Right lobe of liver (tissue), 6 donors: ENCODE measurements around the gene MKI67. TPM values are rescaled to one million over a fixed set of nuclear protein-coding genes. Genes with fewer than 3 reads are reported as not detected.

Experiments used
- ATAC-seq, 4 donors: fragments of 200-7000 bp; cut with Tn5 transposase; one replicate each; pipeline ENCODE4 v1.9.1; 2020; ENCODE audit warnings: mild to moderate bottlenecking in 4 of 4, moderate library complexity in 4 of 4
- DNase-seq, 3 donors: peaks; one replicate each; pipeline ENCODE4 v3.0.0-alpha.2; 2020
- H3K27ac ChIP-seq, 3 donors: fragments of 200-600 bp; one replicate each; pipeline ENCODE4 v1.8.0; 2022
- H3K27me3 ChIP-seq, 2 donors: fragments of 200-600 bp; one replicate each; pipeline ENCODE4 v1.8.0; 2022
- H3K36me3 ChIP-seq, 4 donors: fragments of 200-600 bp; sonication (generic) in 1 of 4; one replicate each; pipeline versions ENCODE4 v1.5.1 to v1.8.0; 2017 to 2022; ENCODE audit warnings: control low read depth in 1 of 4
- H3K4me1 ChIP-seq, 4 donors: fragments of 200-600 bp; sonication (generic) in 1 of 4; one replicate each; pipeline versions ENCODE4 v1.5.1 to v1.8.0; 2017 to 2022; ENCODE audit warnings: control low read depth in 1 of 4
- H3K4me3 ChIP-seq, 3 donors: fragments of 200-600 bp; one replicate each; pipeline ENCODE4 v1.8.0; 2022
- H3K9me3 ChIP-seq, 4 donors: fragments of 200-600 bp; sonication (generic) in 1 of 4; one replicate each; pipeline versions ENCODE4 v1.5.1 to v1.8.0; 2017 to 2022; ENCODE audit warnings: control low read depth in 1 of 4
- CTCF ChIP-seq, 4 donors: fragments of 200-600 bp in 3 of 4; fragments of 450-650 bp in 1 of 4; IDR thresholded peaks; one replicate each; pipeline versions ENCODE4 v1.5.1 to v1.8.0; 2016 to 2022; ENCODE audit warnings: antibody characterized with exemption in 4 of 4, mild to moderate bottlenecking in 2 of 4
- POLR2A ChIP-seq: fragments of 450-650 bp; IDR thresholded peaks from one replicate; pipeline ENCODE4 v1.6.1; 2017; ENCODE audit warnings: antibody characterized with exemption, mild to moderate bottlenecking
- WGBS: methylation state at CpG from one replicate; pipeline ENCODE4 v1.1.6; 2018; ENCODE audit warnings: low coverage, low lambda C conversion rate; ENCODE audit not compliant: insufficient coverage; ENCODE audit errors: missing lambda C conversion rate; 5-methylcytosine and 5-hydroxymethylcytosine counted together
- intact Hi-C, 2 donors: fragments of 100-400 bp; cut with DNase I; formaldehyde crosslinking; loops; one replicate each; pipeline versions ENCODE4 v1.11.2 to v1.14.1; 2022
- total RNA-seq, 6 experiments: library from RNA; depleted of rRNA in 2 of 6; stranded (reverse); fragments of >200 nt in 2 of 6; fragmentation: NEBNext Ultra II Directional in 3 of 6; extraction: Animal tissue kit (Norgen Biotek cat#: 25700) in 3 of 6; gene quantifications; one replicate each; pipeline versions ENCODE4 v1.1.0 to v1.2.4, GENCODE V29; 2016 to 2023
- donor health status: DM: no; HTN: yes; CAD: no.
- donor health status: DM: no; HTN: no; CAD: no.
- donor health status: DM: no; HTN: no; CAD: no.
- donor health status: DM: no; HTN: yes; CAD: no.
- donor health status: DM: no; HTN: yes; CAD: no.

Gene MKI67
- total RNA-seq, 6 experiments from 2014 or later = 0.42 to 4.6 (median 1.9) TPM

- no peak for ATAC-seq
- TF ChIP-seq CTCF (IDR thresholded peaks at IDR 0.05) = no peak
- TF ChIP-seq POLR2A = no peak
- H3K4me1 ChIP-seq = no peaks in the 10 kb centered on the region
Observed at GRCh38 chr10:128116187-128116586, 10.0 kb downstream of the MKI67 start.

GRCh38 chr10:128115356-128115755 lies 10.9 kb downstream of the MKI67 start:
- TF ChIP-seq POLR2A (no peak), CTCF (IDR thresholded peaks at IDR 0.05) (no peak)

More at GRCh38 chr10:128116187-128116586, 10.0 kb downstream of the MKI67 start:
- DNase-seq = no peak
- 100% methylated on average over 4 of the region's 4 CpGs for WGBS
- Histone ChIP-seq H3K36me3 (no peaks in the 10 kb centered on the region), H3K27ac (no peak overlapping the region), H3K9me3 (no peaks in the 10 kb centered on the region), H3K4me3 (no peak overlapping the region), H3K27me3 (no peaks in the 10 kb centered on the region)
- intact Hi-C loops = no loop called here

GRCh38 chr10:128114901-128115300 lies 11.3 kb downstream of the MKI67 start:
- H3K4me1 ChIP-seq = no peaks in the 10 kb centered on the region
- H3K9me3 ChIP-seq = no peaks in the 10 kb centered on the region
- intact Hi-C loops = no loop called here
- H3K27me3 ChIP-seq = no peaks in the 10 kb centered on the region
- no peak overlapping the region for H3K4me3 ChIP-seq
- no peaks in the 10 kb centered on the region for H3K36me3 ChIP-seq
- DNase-seq (no peak), ATAC-seq (no peak)
- WGBS = 85% methylated on average over 2 of the region's 2 CpGs
- TF ChIP-seq POLR2A (no peak), CTCF (IDR thresholded peaks at IDR 0.05) (no peak)
- H3K27ac ChIP-seq = no peak overlapping the region

More at GRCh38 chr10:128115356-128115755, 10.9 kb downstream of the MKI67 start:
- 95% methylated on average over 8 of the region's 8 CpGs for WGBS
- ATAC-seq (no peak), DNase-seq (no peak)
- intact Hi-C loops = no loop called here
- Histone ChIP-seq H3K27me3 (no peaks in the 10 kb centered on the region), H3K4me3 (no peak overlapping the region), H3K27ac (no peak overlapping the region), H3K4me1 (no peaks in the 10 kb centered on the region), H3K9me3 (no peaks in the 10 kb centered on the region), H3K36me3 (no peaks in the 10 kb centered on the region)

GRCh38 chr10:128113026-128113425 lies 13.2 kb downstream of the MKI67 start:
- no peak for ATAC-seq

More at GRCh38 chr10:128113026-128113425, 13.2 kb downstream of the MKI67 start:
- no peak for DNase-seq
- intact Hi-C loops = no loop called here
- no peaks in the 10 kb centered on the region for H3K4me1 ChIP-seq
- H3K27me3 ChIP-seq = no peaks in the 10 kb centered on the region
- TF ChIP-seq POLR2A (no peak), CTCF (IDR thresholded peaks at IDR 0.05) (no peak)
- H3K36me3 ChIP-seq = no peaks in the 10 kb centered on the region
- H3K9me3 ChIP-seq = no peaks in the 10 kb centered on the region
- no peak overlapping the region for H3K27ac ChIP-seq
- 96% methylated on average over 13 of the region's 13 CpGs for WGBS
- H3K4me3 ChIP-seq = no peak overlapping the region
